GM21390 (cell line): ENCODE measurements around the gene ZBTB7B.
"Not testable (repeated sequence)": the region's sequence is repeated elsewhere in the genome, so short reads cannot be mapped to it uniquely, and the experiment has no call there.

Experiments used
- ATAC-seq: cut with Tn5 transposase; IDR thresholded peaks from one replicate; pipeline ENCODE4 v1.9.1; 2021; ENCODE audit not compliant: unreplicated experiment

Gene ZBTB7B

GRCh38 chr1:154967331-154967950 lies 35.2 kb upstream of the ZBTB7B start:
- no peak for ATAC-seq

GRCh38 chr1:154968731-154969130 lies 33.9 kb upstream of the ZBTB7B start:
- ATAC-seq = no peak

- ATAC-seq = no peak
These were observed 33.4 kb upstream of the ZBTB7B start for GRCh38 chr1:154969246-154969645.

DNA sequence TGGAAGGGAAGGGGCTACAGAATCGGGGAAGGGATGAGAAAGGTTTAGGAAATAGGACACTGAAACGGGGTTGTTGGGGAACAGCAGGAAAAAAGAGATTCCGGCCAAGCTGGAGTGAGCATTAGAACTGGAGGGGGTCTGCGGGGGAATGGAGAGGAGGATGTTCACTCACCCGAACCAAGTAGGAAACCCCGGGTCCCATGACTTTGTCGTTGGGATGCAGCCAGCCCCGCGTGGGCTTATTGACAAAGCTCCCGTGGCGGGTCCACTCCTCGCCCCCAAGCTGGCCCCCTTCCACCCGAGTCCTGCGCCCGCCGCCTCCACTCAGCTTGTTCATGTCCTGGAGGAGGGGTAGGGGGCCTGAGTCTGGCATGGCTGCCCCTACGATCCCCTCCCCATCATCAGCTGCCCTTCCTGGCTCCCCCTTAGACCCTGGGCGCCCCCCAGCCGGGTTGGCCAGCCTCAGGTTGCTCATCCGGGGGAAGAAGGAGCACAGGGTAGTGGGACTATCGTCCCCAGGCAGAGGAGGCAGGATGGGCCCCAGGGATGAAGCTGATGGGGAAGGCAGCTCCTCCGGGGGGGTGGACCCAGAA lies 32.6 kb upstream of the ZBTB7B start:
- no peak for ATAC-seq

GRCh38 chr1:154970631-154971340 lies 31.8 kb upstream of the ZBTB7B start, which contains the start of gene SHC1:
TSS of gene SHC1 (minus strand) at chr1:154970747. CDS start at chr1:154970526, 221 bp downstream.
- ATAC-seq = no peak

DNA sequence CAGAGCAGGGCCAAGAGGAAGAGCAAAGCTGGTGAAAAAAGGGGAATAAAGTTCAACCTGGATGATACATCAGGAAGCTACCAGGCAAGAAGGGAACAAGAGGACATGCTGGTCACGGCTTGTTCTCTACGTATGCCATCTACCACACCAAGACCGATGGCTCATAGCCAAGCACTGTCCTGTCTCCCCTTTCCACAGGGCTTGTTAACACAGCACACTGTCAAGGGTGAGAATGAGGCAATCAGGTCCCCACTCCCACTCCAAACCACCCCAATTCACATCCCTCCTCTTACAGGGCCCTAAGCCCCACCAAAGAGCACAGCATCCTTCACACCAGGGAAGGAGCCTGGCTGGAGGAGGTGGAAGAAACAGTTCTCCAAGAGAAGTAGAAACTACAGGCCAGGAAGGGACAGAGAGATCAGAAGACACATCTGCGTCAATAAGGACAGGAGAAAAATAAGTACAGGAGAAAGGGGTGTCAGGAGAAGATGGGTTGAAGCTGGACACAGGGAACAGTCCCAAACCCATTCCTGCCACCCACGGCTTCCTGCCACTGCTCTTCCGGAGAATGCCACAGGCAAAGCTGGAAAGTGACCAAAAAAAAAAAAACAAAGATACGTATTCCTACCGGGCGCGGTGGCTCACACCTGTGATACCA lies 31.1 kb upstream of the ZBTB7B start:
- no peak for ATAC-seq

DNA sequence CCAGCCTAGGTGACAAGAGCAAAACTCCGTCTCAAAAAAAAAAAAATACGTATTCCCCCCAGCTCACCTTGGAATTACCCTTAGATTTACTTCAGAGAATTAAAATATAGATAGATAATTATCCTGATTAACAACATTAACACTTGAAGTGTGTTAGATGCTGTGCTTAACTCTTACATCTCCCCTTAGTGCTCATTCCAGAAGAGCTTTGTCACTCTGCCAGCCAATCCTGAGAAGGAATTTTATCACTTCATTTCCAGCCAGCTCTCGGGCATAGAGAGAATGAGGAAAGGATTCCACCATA lies 30.4 kb upstream of the ZBTB7B start:
- no peak for ATAC-seq

DNA sequence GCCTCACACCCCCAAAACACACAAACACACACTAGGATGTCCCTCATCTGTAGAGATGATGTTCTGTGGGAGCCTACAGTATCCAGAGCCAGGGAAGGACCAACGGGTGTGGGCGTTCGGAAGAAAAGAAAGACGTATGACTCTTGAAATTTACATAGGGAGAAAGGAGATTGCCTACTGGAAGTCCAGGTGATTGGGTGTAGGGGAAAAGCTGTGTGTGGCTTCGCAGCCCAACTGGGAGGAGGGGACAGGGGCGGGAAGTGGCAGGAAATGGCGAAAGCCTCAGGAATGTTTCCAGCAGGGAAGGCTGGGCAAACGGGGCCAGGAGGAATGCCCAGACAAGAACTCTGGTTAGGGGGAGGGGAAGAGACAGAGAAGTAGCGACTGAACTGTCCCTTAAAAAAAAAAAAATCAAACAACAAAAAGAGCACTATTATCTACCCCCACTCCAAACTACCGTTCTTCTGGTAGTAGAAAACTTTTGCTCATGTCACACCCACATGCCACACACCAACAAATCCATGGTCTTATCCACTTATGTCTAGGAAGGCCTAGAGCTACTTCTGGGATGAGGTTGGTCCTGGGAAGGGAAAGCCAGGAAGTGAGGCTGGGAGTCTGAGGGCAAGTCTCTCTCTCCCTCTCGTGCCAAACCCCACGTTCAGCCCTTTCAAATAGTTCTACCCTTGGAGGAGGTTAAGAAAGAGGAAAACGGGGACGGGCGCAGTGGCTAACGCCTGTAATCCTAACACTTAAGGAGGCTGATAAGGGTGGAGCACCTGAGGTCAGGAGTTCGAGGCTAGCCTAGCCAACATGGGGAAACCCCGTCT lies 29.9 kb upstream of the ZBTB7B start:
- ATAC-seq = no peak

- no peak for ATAC-seq
These were observed 29.1 kb upstream of the ZBTB7B start for GRCh38 chr1:154973344-154974101.

DNA sequence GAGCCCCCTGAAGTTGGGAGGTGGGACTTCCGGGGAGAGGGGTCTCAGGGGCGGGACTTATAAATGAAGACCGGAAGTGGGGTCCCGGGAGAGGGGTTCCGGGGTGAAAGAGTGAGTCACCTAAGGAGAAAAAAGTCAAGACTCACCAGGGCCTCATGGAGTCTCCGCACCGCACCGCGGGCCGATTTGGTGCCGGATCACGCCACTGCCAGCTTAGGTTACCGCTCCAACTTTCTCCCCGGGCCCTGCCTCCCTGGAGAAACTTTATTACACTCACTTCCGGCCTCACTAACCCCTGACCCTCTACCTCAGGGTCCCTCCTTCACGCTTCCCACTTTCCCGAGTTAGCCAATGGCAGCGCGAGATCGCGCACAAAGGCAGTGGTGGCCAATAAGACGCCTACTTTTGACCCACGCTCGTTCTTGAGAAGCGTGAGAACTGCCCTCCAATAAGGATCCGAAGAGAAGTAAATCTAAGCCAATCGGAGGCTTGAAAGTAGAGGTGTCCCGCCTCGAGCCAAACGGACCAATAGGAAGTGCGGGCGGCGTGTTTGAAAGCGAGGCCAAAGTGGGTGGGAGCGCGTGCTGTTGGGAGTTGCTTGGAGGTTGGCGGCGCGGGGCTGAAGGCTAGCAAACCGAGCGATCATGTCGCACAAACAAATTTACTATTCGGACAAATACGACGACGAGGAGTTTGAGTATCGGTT lies 28.3 kb upstream of the ZBTB7B start, which contains the start of gene CKS1B:
CKS1B (plus strand) TSS at position 580 of the 706 bp plus-strand sequence; CDS start at position 645, 65 bp downstream.
- peak; percentile 78 for ATAC-seq

GRCh38 chr1:154974808-154975408 lies 27.7 kb upstream of the ZBTB7B start:
- ATAC-seq = peak; percentile 38

DNA sequence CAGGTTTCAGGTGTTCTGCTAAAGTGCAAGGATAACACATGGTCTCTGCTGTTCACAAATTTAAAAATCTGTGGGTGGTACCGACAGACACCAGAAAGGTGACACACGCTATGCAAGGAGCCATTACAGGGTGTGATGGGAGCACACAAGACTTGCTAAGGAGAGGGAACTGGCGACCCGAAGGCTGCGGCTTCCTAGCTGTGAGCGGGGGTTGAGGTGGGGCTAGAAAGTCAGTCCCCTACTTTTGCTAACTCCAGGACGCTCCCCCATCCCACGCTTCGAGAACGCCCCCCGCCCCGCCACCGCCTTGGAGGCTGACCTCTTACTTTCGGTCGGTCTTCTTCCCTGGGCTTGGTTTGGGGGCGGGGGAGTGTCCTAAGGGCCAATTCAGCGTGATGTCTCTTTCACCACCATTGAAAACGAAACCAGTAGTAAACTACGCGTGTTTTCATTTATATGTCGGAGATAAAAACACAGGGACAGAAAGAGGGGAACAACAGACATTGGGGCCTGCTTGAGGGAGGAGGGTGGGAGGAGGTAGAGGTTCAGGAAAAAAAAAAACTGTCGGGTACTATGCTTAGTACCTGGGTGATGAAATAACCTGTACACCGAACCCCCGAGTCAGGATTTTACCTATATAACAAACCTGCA lies 27.1 kb upstream of the ZBTB7B start:
- no peak for ATAC-seq

- not testable (repeated sequence) for ATAC-seq
These were observed 24.8 kb upstream of the ZBTB7B start for GRCh38 chr1:154977762-154978161.

- no peak for ATAC-seq
These were observed 24.2 kb upstream of the ZBTB7B start for GRCh38 chr1:154978360-154978759.

- no peak for ATAC-seq
These were observed 20.3 kb upstream of the ZBTB7B start for GRCh38 chr1:154982341-154982740.

DNA sequence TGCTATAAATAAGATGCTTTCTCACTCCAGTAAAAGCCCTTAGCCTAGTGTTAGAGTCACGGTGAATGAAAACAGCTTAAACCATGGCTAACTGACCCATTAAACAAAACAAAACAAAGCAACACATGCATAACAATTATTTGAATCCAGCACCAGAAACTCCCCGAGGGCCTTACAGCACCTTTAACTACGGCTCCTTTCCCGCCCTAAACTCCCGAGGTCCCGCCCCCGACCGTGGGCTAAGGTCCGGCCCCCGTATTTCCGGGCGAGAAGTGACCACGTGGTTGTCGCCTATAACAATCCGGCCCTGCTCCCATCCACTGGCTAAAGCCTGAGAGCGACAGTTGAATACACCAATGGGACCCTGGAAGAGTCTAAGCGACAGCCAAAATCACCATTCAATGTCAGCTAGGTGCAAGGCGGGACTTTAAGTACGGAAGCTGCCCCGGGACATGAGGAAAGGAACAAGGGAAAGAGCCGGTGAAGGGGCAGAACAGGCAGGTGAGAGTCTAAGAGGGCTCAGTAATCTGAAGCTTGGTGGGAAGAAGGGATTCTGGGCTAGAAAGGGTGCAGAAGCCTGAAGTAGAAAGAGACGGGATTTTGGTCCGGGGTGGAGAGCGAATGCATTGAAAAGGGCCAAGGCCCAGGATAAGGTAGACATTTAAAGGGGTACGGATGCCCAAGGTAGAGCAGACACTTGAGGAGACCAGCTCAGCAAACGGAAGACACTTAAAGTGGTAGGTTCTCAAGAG lies 19.5 kb upstream of the ZBTB7B start, which contains the start of gene FLAD1:
FLAD1 (plus strand) TSS at position 448 of the 752 bp plus-strand sequence. CDS start 351 bp downstream, outside the sequence.
- ATAC-seq = peak; percentile 95

DNA sequence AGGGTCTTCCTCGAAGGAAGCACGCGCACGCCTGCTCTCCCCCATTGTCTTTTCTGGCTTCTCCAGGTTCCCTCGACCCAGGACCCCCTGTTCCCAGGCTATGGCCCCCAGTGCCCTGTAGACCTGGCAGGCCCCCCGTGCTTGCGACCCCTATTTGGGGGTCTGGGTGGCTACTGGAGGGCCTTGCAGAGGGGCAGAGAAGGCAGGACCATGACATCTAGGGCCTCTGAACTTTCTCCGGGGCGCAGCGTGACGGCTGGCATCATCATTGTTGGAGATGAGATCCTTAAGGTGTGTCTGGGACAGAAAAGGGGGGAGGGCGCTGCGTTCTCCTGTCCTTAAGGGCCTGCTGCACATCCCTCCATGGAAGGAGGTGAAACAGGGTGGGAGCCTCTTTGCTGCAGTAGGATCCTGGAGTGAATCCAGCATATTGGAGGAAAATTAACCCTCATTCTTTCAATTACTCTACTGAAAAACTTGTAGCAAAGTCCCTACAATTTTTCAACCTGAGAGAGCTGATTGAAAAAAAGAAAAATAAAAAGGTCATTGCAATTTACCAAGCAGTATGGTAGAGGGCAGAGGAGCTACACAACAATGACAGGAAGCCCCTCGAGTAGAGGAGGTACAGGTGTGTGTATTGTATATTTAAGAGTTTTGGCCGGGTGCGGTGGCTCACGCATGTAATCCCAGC lies 18.7 kb upstream of the ZBTB7B start:
- ATAC-seq = no peak
